GM23248 (cell line): ENCODE measurements around the gene RRAS.

Experiments
- EZH2 ChIP-seq: fragments of 200-600 bp; sonication (generic); IDR thresholded peaks from 2 replicates; pipeline ENCODE4 v1.6.1; 2018; ENCODE audit warnings: antibody characterized with exemption, mild to moderate bottlenecking; ENCODE audit not compliant: insufficient read depth, poor library complexity, severe bottlenecking
- EZH2phosphoT487 ChIP-seq: fragments of 200-600 bp; sonication (generic); IDR thresholded peaks from 2 replicates; pipeline ENCODE4 v1.6.1; 2018; ENCODE audit warnings: antibody characterized with exemption, moderate library complexity, mild to moderate bottlenecking, low read depth; ENCODE audit not compliant: insufficient read depth

DNA sequence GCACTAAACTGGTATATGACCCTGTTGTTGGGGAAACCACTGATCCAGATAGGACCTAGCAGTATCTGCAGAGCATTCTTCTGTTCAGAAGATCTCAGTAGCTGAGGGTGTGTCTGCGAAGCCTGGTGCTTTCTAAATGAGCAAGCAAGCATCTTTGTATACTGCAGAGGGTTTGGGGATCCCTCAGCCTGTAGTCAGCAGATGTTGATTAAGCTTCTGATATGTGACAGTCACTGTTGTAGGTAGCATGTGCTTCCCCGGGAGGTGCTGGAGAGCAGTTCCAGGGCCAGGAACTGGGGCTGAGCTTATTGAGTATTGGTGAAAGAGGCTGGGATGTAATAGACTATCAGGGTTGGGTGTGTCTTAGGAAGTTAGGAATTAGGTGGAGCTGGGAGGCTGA, 3.5 kb upstream of the RRAS start:
- no peak for TF ChIP-seq EZH2
- no peak for TF ChIP-seq EZH2phosphoT487
